Spleen (tissue), 7 donors: ENCODE data around the gene VSIG4.

Source experiments
- CTCF ChIP-seq, 11 experiments: fragments of 200-600 bp in 7 of 11; fragments of 450-650 bp in 4 of 11; sonication (generic) in 4 of 11; IDR thresholded peaks in 8 of 11; conservative IDR thresholded peaks in 3 of 11; 1 replicate in 7 of 11; 2 replicates in 4 of 11; pipeline versions ENCODE4 v1.4.0 to v1.8.0; 2016 to 2021; ENCODE audit warnings: antibody characterized with exemption in 11 of 11, inconsistent platforms in 4 of 11, mild to moderate bottlenecking in 1 of 11
- POLR2A ChIP-seq, 3 donors: fragments of 450-650 bp; IDR thresholded peaks; one replicate each; pipeline ENCODE4 v1.5.1; 2017; ENCODE audit warnings: antibody characterized with exemption in 3 of 3, mild to moderate bottlenecking in 1 of 3
- donor health status: DM: no; HTN: no; CAD: no; lungs with moderate emphysema.
- donor health status: DM: no; HTN: no; CAD: no.
- donor health status: DM: no; HTN: no; CAD: no.

- TF ChIP-seq CTCF (IDR thresholded peaks at IDR 0.05 in 8 of 11, conservative IDR thresholded peaks at IDR 0.05 in 3 of 11) (no peak), POLR2A (IDR thresholded peaks at IDR 0.05) (no peak)
These were observed 36.8 kb downstream of the VSIG4 start for GRCh38 chrX:66002824-66003680.
